Mononuclear cell (primary cell): ENCODE measurements around the gene NFE2L1. TPM values are rescaled to one million over a fixed set of nuclear protein-coding genes. Genes with fewer than 3 reads are reported as not detected.
"Not testable (repeated sequence)": the region's sequence is repeated elsewhere in the genome, so short reads cannot be mapped to it uniquely, and the experiment has no call there.

Experiments used
- H3K27me3 ChIP-seq: 2 replicates; pipeline ENCODE4 v1.6.0; 2011; ENCODE audit warnings: low read length, control low read depth; ENCODE audit not compliant: insufficient read depth
- H3K4me1 ChIP-seq: 2 replicates; pipeline ENCODE4 v1.5.1; 2011; ENCODE audit warnings: mild to moderate bottlenecking, low read length, control low read depth; ENCODE audit not compliant: insufficient read depth
- H3K4me3 ChIP-seq: 2 replicates; pipeline ENCODE4 v1.5.1; 2011; ENCODE audit warnings: mild to moderate bottlenecking, low read length, moderate library complexity
- H3K9me3 ChIP-seq: 2 replicates; pipeline ENCODE4 v1.5.1; 2011; ENCODE audit warnings: low read depth, mild to moderate bottlenecking, control low read depth, low read length
- total RNA-seq: library from RNA; depleted of rRNA; stranded (reverse); fragments of >200 nt; gene quantifications from one replicate; pipeline ENCODE4 v1.2.3, GENCODE V29; 2012

The NFE2L1 gene
- total RNA-seq, 1 donor: 17.0 TPM

DNA sequence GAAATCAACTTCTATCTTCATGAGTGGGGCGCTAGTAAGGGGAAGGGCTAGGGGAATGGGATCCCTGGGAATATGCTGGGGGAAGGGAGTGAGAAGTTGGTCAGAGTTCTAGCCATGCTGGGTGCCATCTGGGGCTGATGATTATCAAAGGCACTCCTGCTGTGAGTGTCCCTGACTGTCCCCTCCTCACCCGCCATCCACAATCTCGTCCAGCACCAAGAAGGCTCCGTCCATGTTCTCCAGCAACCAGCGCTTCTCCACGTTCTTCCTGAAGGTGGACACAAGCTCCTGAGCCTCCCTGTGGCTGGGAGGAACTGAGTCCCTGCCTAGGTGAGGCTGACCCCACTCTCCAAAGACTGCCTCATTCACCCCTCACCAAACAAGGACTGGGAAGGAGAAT, 16.2 kb upstream of the NFE2L1 start:
- H3K27me3 ChIP-seq: peaks cover 18% of the 10 kb centered on the region
- no peaks in the 10 kb centered on the region for H3K9me3 ChIP-seq
- peaks cover 5% of the 10 kb centered on the region for H3K4me1 ChIP-seq
- H3K4me3 ChIP-seq: no peak overlapping the region

DNA sequence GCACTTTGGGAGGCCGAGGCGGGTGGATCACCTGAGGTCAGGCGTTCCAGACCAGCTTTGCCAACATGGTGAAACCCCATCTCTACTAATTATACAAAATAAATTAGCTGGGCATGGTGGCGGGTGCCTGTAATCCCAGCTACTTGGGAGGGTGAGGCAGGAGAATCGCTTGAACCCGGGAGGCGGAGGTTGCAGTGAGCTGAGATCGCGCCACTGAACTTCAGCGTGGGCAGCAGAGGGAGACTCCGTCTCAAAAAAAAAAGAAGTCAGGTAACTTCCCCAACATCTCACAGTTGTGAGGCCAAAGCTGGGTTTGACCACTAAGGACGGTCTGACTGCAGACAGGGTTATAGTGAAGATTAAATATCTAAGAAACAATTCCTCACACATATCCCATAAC, 13.4 kb upstream of the NFE2L1 start:
- not testable (repeated sequence) for H3K4me3 ChIP-seq, H3K9me3 ChIP-seq
- Histone ChIP-seq H3K4me1 (peaks cover 14% of the 10 kb centered on the region), H3K27me3 (peaks cover 34% of the 10 kb centered on the region)

DNA sequence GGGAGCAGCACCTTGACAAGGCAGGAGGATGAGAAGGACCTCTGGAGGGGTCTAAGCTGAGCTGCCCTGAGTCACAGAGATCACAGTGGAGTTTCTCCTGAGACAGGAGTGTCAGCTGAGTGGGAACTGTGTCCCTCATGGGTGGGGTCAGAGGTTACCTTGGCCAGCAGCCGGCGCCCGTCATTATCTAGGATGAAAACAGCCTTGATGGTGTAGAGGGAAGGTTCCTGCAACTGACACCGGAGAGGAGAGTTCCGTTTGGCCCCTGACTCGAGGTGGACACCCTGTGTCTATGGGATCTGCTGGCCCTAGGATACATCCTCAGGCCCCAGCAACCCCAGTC, 11.5 kb upstream of the NFE2L1 start:
- Histone ChIP-seq H3K4me3 (no peak overlapping the region), H3K27me3 (peaks cover 28% of the 10 kb centered on the region), H3K9me3 (no peaks in the 10 kb centered on the region), H3K4me1 (peaks cover 14% of the 10 kb centered on the region)

DNA sequence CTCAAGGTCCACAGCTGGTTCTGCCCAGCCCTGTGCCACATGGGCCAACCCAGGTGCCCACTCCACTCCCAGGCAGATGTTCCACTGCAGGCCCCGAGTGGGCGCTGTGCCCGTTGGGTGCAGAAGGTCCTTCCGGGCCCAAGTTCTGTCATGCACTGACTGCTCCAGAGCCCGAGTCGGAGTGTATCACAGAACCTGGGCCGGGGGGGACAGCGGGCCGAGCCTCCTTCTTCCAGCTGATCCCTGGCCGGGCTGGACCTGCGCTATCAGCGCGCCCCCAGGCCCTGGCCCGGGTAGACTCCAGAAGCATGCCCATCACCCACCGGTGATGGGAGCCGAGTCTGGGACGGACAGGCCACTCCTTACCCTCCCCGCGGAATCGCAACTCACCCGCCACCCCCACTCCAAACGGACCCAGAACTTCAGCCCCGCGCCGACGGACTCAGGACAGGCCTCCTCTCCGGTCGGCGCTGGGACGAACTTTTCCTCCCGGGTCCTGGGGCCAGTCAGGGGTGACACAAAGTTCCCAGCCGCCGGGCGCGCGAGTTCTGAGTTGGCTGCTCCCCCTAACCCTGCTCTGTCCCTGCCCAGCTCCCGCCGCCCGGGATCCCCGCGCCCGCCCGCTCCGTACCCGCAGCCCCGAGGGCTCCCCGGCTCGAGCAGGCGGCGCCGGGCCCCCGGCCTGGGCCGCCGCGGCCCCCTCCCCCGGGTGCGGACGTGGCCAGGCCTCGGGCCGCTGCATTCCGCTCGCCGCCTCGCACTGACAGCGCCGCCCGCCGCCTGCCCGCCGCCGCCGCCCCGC, 10.9 kb upstream of the NFE2L1 start, which contains the start of gene COPZ2:
Gene COPZ2 (minus strand): TSS at position 762 of the 802 bp plus-strand sequence. CDS start 20 bp downstream, at position 742.
- peaks cover 14% of the 10 kb centered on the region for H3K4me1 ChIP-seq
- H3K9me3 ChIP-seq: no peaks in the 10 kb centered on the region
- peaks cover 27% of the 10 kb centered on the region for H3K27me3 ChIP-seq
- H3K4me3 ChIP-seq: peak within 1 kb of the TSS; percentile 47

DNA sequence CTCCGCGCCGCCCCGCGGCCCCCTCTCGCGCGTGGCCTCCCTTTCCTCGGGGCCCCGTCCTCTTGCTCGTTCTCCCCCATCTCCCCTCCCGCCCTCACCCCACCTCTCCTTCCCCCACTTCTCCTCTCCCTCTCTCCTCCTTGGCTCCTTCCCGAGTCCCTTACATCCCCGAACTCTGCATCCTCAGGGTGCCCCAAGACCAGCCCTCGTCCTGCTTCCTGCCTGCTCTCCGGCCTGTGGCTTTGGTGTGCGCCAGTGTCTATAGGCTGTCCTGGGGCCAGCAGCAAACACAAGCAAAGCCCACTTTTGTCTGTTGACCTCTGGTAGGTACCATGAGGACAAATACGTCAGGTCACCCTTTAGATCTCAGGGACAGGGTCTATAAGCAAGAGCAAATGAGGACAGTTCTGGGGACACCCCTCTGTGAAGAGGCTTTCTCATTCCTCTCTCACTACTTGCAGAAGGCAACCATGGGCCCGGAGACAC, 10.3 kb upstream of the NFE2L1 start:
- Histone ChIP-seq H3K4me3 (no peak overlapping the region), H3K9me3 (no peaks in the 10 kb centered on the region), H3K4me1 (peaks cover 14% of the 10 kb centered on the region), H3K27me3 (peaks cover 27% of the 10 kb centered on the region)

DNA sequence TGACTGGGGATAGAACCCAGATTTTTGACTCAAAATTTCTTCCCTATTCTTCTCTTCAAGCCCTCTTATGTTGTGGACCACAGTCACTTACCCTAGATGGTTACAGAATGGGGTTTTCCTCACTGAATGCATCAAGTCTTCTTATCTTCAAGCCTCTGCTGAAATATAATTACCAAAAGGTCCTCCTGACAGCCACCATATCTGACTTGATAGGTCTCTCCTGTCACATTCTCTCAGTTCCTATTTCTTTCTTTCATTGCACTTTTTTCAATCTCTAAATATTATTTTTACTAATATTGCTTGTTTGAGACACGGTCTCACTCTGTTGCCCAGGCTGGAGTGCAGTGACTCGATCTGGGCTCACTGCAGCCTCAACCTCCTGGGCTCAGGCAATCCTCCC, 9.5 kb upstream of the NFE2L1 start:
- Histone ChIP-seq H3K9me3 (no peaks in the 10 kb centered on the region), H3K4me1 (peaks cover 14% of the 10 kb centered on the region), H3K27me3 (peaks cover 27% of the 10 kb centered on the region), H3K4me3 (no peak overlapping the region)

DNA sequence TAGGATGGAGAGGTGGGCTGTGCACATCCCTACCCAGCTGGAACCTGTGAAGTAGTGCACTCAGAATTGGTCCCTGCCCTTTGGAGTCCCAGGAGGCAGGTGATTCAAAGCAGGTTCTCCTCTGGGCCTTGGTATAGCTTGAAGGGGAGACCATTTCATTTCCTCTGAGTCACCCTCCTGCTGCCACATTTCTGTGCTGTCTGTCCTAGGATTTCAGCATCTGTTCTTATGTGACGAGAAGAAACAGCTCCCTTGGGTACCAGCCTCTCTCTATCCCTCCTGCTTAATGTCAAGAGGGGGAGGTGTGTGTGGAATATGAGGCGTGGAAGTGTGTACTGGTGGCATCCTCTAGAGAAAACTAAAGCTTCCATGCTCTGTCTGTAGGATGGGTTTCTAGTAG, 5.0 kb upstream of the NFE2L1 start:
- H3K4me1 ChIP-seq: peaks cover 13% of the 10 kb centered on the region
- no peaks in the 10 kb centered on the region for H3K9me3 ChIP-seq
- H3K4me3 ChIP-seq: no peak overlapping the region
- H3K27me3 ChIP-seq: peaks cover 13% of the 10 kb centered on the region

DNA sequence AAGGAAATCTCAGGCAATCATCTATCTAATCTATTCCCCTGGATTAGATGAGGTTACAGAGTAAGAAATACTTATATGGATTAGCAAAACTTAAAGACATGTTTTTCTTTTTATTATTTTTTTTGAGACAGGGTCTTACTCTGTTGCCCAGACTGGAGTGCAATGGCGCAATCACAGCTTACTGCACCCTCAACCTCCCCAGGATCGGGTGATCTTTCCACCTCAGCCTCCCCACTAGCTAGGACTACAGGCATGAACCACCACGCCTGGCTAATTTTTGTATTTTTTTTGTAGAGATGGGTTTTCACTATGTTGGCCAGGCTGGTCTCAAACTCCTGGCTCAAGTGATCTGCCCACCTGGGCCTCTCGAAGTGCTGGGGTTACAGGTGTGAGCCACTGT, 3.3 kb upstream of the NFE2L1 start:
- Histone ChIP-seq H3K27me3 (no peaks in the 10 kb centered on the region), H3K9me3 (no peaks in the 10 kb centered on the region), H3K4me1 (peaks cover 23% of the 10 kb centered on the region), H3K4me3 (no peak overlapping the region)

DNA sequence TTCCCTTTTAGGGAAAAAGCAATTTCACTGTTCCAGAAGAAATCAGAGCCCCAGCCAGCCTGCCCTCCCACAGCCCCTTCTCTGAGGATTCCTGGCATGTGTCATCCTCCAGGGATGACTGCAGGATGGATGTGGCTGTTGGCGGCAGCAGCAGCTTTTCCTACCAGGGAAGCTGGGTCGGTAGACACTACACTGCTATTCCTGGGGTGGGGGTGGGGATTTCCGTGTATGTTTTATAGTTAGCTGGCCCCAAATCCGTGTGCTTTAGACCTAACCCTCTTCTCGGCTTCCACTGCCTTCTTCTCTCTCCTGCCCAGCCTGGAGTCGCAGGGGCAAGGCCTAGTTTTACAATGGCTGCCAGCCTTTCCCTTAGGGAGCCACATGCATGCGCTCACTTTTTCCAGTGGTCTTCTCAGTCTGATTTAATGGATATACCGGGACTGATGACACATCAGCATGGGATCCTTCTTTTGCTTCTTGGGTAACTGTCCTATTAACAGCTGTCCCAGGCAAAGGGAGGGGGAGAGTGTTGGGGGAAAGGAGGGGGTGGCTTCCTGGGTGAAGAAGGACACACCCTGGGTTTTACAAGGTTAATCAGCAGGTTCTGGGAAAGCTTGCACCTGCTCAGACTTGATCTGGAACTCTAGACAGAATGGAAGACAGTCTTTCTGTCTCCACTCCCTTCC, 2.7 kb upstream of the NFE2L1 start:
- no peaks in the 10 kb centered on the region for H3K9me3 ChIP-seq
- H3K4me3 ChIP-seq: no peak overlapping the region
- no peaks in the 10 kb centered on the region for H3K27me3 ChIP-seq
- peaks cover 29% of the 10 kb centered on the region for H3K4me1 ChIP-seq

DNA sequence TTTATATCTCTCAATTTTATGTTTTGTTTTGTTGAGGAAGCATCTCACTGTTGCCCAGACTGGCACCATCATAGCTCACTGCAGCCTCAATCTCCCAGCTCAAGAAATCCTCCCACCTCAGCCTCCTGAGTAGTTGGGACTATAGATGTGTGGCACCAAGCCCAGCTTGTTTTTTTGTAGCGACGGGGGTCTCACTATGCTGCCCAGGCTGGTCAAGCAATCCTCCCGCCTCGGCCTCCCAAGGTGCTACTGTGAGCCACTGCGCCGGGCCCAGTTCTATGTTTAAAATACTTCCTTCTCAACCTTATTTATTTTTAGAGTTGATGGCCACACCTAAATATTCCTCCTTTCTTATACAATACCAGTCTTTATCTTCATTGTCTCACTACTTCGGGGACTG, 1.9 kb upstream of the NFE2L1 start:
- no peaks in the 10 kb centered on the region for H3K27me3 ChIP-seq
- no peaks in the 10 kb centered on the region for H3K9me3 ChIP-seq
- H3K4me3 ChIP-seq: no peak overlapping the region
- peaks cover 34% of the 10 kb centered on the region for H3K4me1 ChIP-seq

DNA sequence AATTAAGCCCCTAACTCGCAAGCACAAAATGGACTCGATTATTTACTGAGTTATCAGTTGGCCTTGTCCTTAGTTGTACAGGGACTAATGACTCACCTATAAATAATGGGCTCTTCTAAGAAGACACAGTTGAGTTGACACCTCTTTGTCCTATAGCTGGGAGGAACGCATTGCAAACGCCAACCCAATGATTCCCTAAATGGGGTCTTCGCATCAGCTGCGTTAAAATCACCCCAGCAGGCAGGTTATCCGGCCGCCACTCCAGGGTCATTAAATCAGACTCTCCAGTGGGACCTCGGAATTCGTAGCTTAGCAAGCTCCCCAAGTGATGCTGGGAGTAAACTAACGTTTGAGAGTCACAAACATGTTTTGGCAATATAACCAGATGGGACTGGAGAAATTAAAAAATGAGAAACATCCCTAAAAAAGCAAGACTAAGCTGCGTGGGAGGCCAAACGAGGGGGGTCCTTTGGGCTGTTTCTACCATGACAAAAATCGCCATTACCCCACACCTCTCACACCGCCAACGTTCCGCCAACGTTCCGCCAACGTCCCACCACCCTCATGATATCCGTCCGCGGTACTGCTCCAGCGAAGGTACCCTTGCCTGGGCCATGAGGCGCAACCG, 932 bp upstream of the NFE2L1 start:
- Histone ChIP-seq H3K4me1 (peaks cover 41% of the 10 kb centered on the region), H3K4me3 (peak overlapping the region; percentile 74), H3K9me3 (no peaks in the 10 kb centered on the region), H3K27me3 (no peaks in the 10 kb centered on the region)

DNA sequence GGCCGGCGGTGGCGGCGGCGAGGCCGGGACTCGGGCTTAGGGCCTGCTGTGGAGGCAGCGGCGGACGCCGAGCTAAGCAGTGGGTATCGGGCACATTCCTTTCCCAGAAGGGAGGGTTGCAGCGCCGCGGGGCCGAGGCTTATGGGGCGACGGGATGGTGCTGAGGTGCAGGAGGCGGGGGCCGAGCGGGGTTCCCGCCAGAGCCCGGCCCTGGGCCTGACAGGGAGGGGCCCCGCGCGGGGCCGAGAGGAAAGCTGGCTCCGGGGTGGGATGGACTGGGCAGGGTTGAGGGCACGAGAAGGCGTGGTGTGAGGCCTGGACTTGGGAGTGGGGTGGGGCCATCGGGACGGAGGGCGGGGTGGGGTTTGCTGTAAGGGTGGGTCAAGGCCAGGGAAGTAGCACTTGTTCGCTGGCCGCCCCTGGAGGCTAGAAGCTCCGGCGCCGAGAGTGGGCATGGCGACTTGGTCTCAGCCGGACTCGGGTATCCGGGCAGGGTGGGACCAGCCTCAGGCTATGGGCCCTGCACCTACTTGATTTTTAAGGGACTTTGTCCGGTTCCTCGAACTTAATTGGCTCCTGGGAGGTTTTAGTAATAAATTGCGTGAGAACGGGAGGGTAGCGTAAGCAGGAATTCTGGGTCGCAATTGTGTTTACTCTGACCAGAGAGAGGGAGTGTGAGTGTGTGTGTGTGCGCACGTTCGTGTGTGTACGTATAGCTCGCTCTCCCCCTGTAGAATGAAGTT, 396 bp downstream of the NFE2L1 start:
- H3K27me3 ChIP-seq: no peaks in the 10 kb centered on the region
- H3K4me3 ChIP-seq: peak overlapping the region; percentile 74
- H3K9me3 ChIP-seq: no peaks in the 10 kb centered on the region
- H3K4me1 ChIP-seq: peaks cover 55% of the 10 kb centered on the region

DNA sequence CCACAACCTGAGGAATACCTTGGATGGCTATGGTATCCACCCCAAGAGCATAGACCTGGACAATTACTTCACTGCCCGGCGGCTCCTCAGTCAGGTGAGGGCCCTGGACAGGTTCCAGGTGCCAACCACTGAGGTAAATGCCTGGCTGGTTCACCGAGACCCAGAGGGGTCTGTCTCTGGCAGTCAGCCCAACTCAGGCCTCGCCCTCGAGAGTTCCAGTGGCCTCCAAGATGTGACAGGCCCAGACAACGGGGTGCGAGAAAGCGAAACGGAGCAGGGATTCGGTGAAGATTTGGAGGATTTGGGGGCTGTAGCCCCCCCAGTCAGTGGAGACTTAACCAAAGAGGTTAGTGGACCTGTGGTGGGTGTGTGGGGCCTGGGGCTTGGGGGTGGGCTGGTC, 3.1 kb downstream of the NFE2L1 start:
- no peaks in the 10 kb centered on the region for H3K27me3 ChIP-seq
- H3K4me1 ChIP-seq: peaks cover 73% of the 10 kb centered on the region
- no peaks in the 10 kb centered on the region for H3K9me3 ChIP-seq
- no peak overlapping the region for H3K4me3 ChIP-seq

DNA sequence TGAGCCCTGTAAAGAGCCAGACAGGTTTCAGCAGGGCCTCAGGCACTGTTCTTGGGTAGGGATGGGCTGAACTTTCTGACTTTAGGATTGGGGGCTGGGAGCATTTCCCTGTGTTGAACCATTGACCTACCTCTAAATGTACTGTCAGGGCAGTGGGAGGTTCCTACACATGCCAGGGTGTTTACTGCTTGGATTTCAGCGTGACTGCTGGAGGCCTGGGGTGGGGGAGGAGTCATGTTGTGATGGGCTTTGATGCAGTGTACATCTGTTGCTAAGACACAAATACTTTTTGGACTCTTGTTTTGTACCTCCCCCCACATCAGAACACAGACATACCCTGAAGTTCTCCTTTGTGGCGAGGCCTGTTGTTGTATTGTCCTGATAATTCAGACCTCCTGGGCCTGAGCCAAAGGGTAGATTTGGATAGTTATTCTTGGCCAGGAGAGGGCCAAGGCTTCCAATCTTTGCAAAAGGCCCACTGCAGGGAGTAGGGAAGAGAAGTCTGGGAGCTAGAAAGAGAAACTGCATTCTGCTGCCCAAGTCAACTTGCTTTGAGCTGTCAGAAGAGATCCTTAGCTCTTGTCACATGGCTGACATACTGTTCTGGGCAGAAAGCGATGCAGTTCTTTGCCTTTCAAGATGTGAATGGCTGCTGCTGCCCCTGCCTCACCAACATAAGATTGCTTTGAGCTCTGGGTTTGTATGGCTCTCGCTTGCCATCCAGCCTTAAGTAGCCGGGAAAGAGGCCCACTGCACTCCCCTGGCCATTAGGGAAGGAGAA, 3.7 kb downstream of the NFE2L1 start:
- Histone ChIP-seq H3K4me3 (no peak overlapping the region), H3K4me1 (peaks cover 67% of the 10 kb centered on the region), H3K9me3 (no peaks in the 10 kb centered on the region), H3K27me3 (no peaks in the 10 kb centered on the region)
